Measurements from ENCODE around the gene PCDHGA12. TPM values are rescaled to one million over a fixed set of nuclear protein-coding genes. Genes with fewer than 3 reads are reported as not detected.

PCDHGA12 gene
- polyA plus RNA-seq, 5 donors: 2.3 to 4.3 (median 3.4) TPM

- no peak for DNase-seq
Measured at GRCh38 chr5:141434006-141434405, 3.7 kb downstream of the PCDHGA12 start.

- no peak for DNase-seq
Measured at GRCh38 chr5:141437221-141437620, 6.9 kb downstream of the PCDHGA12 start.

GRCh38 chr5:141439411-141440141 is 9.3 kb downstream of the PCDHGA12 start:
- DNase-seq: no peak

GRCh38 chr5:141440341-141440740 is 10.0 kb downstream of the PCDHGA12 start:
- no peak for DNase-seq

GRCh38 chr5:141441571-141442170 is 11.4 kb downstream of the PCDHGA12 start:
- DNase-seq: no peak

GRCh38 chr5:141465351-141465750 is 35.0 kb downstream of the PCDHGA12 start:
- no peak for DNase-seq

- peak; percentile 88 to 91 for DNase-seq
Measured at GRCh38 chr5:141475625-141476131, 45.4 kb downstream of the PCDHGA12 start, which contains the start of gene PCDHGC3. Gene PCDHGC3, plus strand, starts transcription at chr5:141475966. Its CDS starts 151 bp downstream, at chr5:141476117.

- peak; percentile 81 to 84 for DNase-seq
Measured at GRCh38 chr5:141476132-141476911, 46.0 kb downstream of the PCDHGA12 start.

GRCh38 chr5:141477044-141477575 is 46.8 kb downstream of the PCDHGA12 start:
- DNase-seq: no peak

- no peak for DNase-seq
Measured at GRCh38 chr5:141477815-141478214, 47.5 kb downstream of the PCDHGA12 start.

GRCh38 chr5:141478321-141478945 is 48.1 kb downstream of the PCDHGA12 start:
- DNase-seq: peak in 1 of 2 donors; percentile 42

- no peak for DNase-seq
Measured at GRCh38 chr5:141479776-141480175, 49.5 kb downstream of the PCDHGA12 start.

Other genes with a start within 250 kb of the PCDHGA12 start
- 1 to 10 TPM; 4.7 to 6.6 (median 4.9) TPM for gene PCDHB16, start 248.1 kb upstream of the PCDHGA12 start, polyA plus RNA-seq (ENCODE audit: insufficient read depth in 1 of 5, insufficient read length in 5 of 5, low replicate concordance in 1 of 5)
- 1 to 10 TPM; 3.1 to 5.6 (median 4.0) TPM for gene PCDHB9, start 243.3 kb upstream of the PCDHGA12 start, polyA plus RNA-seq (ENCODE audit: insufficient read depth in 1 of 5, insufficient read length in 5 of 5, low replicate concordance in 1 of 5)
- 1 to 10 TPM; 5.0 to 7.5 (median 6.9) TPM for gene PCDHB10, start 238.2 kb upstream of the PCDHGA12 start, polyA plus RNA-seq (ENCODE audit: insufficient read depth in 1 of 5, insufficient read length in 5 of 5, low replicate concordance in 1 of 5)
- 1 to 10 TPM; 1.7 to 4.5 (median 3.3) TPM for gene PCDHB11, start 230.9 kb upstream of the PCDHGA12 start, polyA plus RNA-seq (ENCODE audit: insufficient read depth in 1 of 5, insufficient read length in 5 of 5, low replicate concordance in 1 of 5)
- gene PCDHB12, start 221.8 kb upstream of the PCDHGA12 start, polyA plus RNA-seq (ENCODE audit: insufficient read depth in 1 of 5, insufficient read length in 5 of 5, low replicate concordance in 1 of 5): 1 to 10 TPM; 4.3 to 6.6 (median 5.4) TPM
- 1 to 10 TPM; 3.9 to 6.0 (median 5.0) TPM for gene PCDHB13, start 216.6 kb upstream of the PCDHGA12 start, polyA plus RNA-seq (ENCODE audit: insufficient read depth in 1 of 5, insufficient read length in 5 of 5, low replicate concordance in 1 of 5)
- 10 to 100 TPM in 1 of 5 donors, 1 to 10 TPM in 4; 9.1 to 10.3 (median 9.3) TPM for gene PCDHB14, start 207.2 kb upstream of the PCDHGA12 start, polyA plus RNA-seq (ENCODE audit: insufficient read depth in 1 of 5, insufficient read length in 5 of 5, low replicate concordance in 1 of 5)
- 10 to 100 TPM in 3 of 5 donors, 1 to 10 TPM in 2; 9.4 to 13.2 (median 10.2) TPM for gene PCDHB15, start 185.1 kb upstream of the PCDHGA12 start, polyA plus RNA-seq (ENCODE audit: insufficient read depth in 1 of 5, insufficient read length in 5 of 5, low replicate concordance in 1 of 5)
- under 1 TPM; 0.08 to 0.26 (median 0.17) TPM for gene SLC25A2, start 126.5 kb upstream of the PCDHGA12 start, polyA plus RNA-seq (ENCODE audit: insufficient read depth in 1 of 5, insufficient read length in 5 of 5, low replicate concordance in 1 of 5)
- gene TAF7, start 109.7 kb upstream of the PCDHGA12 start, polyA plus RNA-seq (ENCODE audit: insufficient read depth in 1 of 5, insufficient read length in 5 of 5, low replicate concordance in 1 of 5): 100 to 1,000 TPM; 124 to 151 (median 140) TPM
- 1 to 10 TPM in 1 of 5 donors, under 1 TPM in 4; 0.50 to 1.0 (median 0.72) TPM for gene PCDHGA1, start 100.0 kb upstream of the PCDHGA12 start, polyA plus RNA-seq (ENCODE audit: insufficient read depth in 1 of 5, insufficient read length in 5 of 5, low replicate concordance in 1 of 5)
- 1 to 10 TPM; 3.0 to 7.3 (median 4.2) TPM for gene PCDHGA2, start 91.7 kb upstream of the PCDHGA12 start, polyA plus RNA-seq (ENCODE audit: insufficient read depth in 1 of 5, insufficient read length in 5 of 5, low replicate concordance in 1 of 5)
- gene PCDHGA3, start 86.7 kb upstream of the PCDHGA12 start, polyA plus RNA-seq (ENCODE audit: insufficient read depth in 1 of 5, insufficient read length in 5 of 5, low replicate concordance in 1 of 5): 1 to 10 TPM; 2.0 to 3.9 (median 2.8) TPM
- gene PCDHGB1, start 80.4 kb upstream of the PCDHGA12 start, polyA plus RNA-seq (ENCODE audit: insufficient read depth in 1 of 5, insufficient read length in 5 of 5, low replicate concordance in 1 of 5): 1 to 10 TPM; 1.2 to 1.7 (median 1.7) TPM
- gene PCDHGA4, start 75.5 kb upstream of the PCDHGA12 start, polyA plus RNA-seq (ENCODE audit: insufficient read depth in 1 of 5, insufficient read length in 5 of 5, low replicate concordance in 1 of 5): 1 to 10 TPM; 1.9 to 3.3 (median 2.4) TPM
- gene PCDHGB2, start 70.5 kb upstream of the PCDHGA12 start, polyA plus RNA-seq (ENCODE audit: insufficient read depth in 1 of 5, insufficient read length in 5 of 5, low replicate concordance in 1 of 5): 1 to 10 TPM; 4.0 to 6.0 (median 4.3) TPM
- gene PCDHGA5, start 66.3 kb upstream of the PCDHGA12 start, polyA plus RNA-seq (ENCODE audit: insufficient read depth in 1 of 5, insufficient read length in 5 of 5, low replicate concordance in 1 of 5): 1 to 10 TPM; 2.7 to 4.5 (median 3.7) TPM
- 1 to 10 TPM; 2.0 to 3.0 (median 2.5) TPM for gene PCDHGB3, start 60.3 kb upstream of the PCDHGA12 start, polyA plus RNA-seq (ENCODE audit: insufficient read depth in 1 of 5, insufficient read length in 5 of 5, low replicate concordance in 1 of 5)
- gene PCDHGA6, start 56.6 kb upstream of the PCDHGA12 start, polyA plus RNA-seq (ENCODE audit: insufficient read depth in 1 of 5, insufficient read length in 5 of 5, low replicate concordance in 1 of 5): 1 to 10 TPM; 4.2 to 6.1 (median 4.6) TPM
- 1 to 10 TPM; 1.7 to 2.1 (median 1.9) TPM for gene PCDHGA7, start 47.8 kb upstream of the PCDHGA12 start, polyA plus RNA-seq (ENCODE audit: insufficient read depth in 1 of 5, insufficient read length in 5 of 5, low replicate concordance in 1 of 5)
- gene PCDHGB4, start 42.8 kb upstream of the PCDHGA12 start, polyA plus RNA-seq (ENCODE audit: insufficient read depth in 1 of 5, insufficient read length in 5 of 5, low replicate concordance in 1 of 5): 1 to 10 TPM; 3.1 to 5.0 (median 4.2) TPM
- gene PCDHGA8, start 37.9 kb upstream of the PCDHGA12 start, polyA plus RNA-seq (ENCODE audit: insufficient read depth in 1 of 5, insufficient read length in 5 of 5, low replicate concordance in 1 of 5): 1 to 10 TPM in 1 of 5 donors, under 1 TPM in 4; 0.50 to 1.1 (median 0.74) TPM
- gene PCDHGB5, start 32.6 kb upstream of the PCDHGA12 start, polyA plus RNA-seq (ENCODE audit: insufficient read depth in 1 of 5, insufficient read length in 5 of 5, low replicate concordance in 1 of 5): 1 to 10 TPM; 6.8 to 8.5 (median 7.7) TPM
- gene PCDHGA9, start 27.7 kb upstream of the PCDHGA12 start, polyA plus RNA-seq (ENCODE audit: insufficient read depth in 1 of 5, insufficient read length in 5 of 5, low replicate concordance in 1 of 5): 1 to 10 TPM; 4.4 to 8.3 (median 5.7) TPM
- gene PCDHGB6, start 22.5 kb upstream of the PCDHGA12 start, polyA plus RNA-seq (ENCODE audit: insufficient read depth in 1 of 5, insufficient read length in 5 of 5, low replicate concordance in 1 of 5): 1 to 10 TPM; 6.4 to 9.3 (median 7.8) TPM
- gene PCDHGA10, start 17.5 kb upstream of the PCDHGA12 start, polyA plus RNA-seq (ENCODE audit: insufficient read depth in 1 of 5, insufficient read length in 5 of 5, low replicate concordance in 1 of 5): 1 to 10 TPM; 4.2 to 5.4 (median 4.5) TPM
- 10 to 100 TPM; 13.1 to 15.2 (median 13.9) TPM for gene PCDHGB7, start 12.8 kb upstream of the PCDHGA12 start, polyA plus RNA-seq (ENCODE audit: insufficient read depth in 1 of 5, insufficient read length in 5 of 5, low replicate concordance in 1 of 5)
- gene PCDHGA11, start 9.5 kb upstream of the PCDHGA12 start, polyA plus RNA-seq (ENCODE audit: insufficient read depth in 1 of 5, insufficient read length in 5 of 5, low replicate concordance in 1 of 5): 1 to 10 TPM; 2.7 to 4.4 (median 3.2) TPM
- 100 to 1,000 TPM; 102 to 151 (median 113) TPM for gene PCDHGC3, start 45.5 kb downstream of the PCDHGA12 start, polyA plus RNA-seq (ENCODE audit: insufficient read depth in 1 of 5, insufficient read length in 5 of 5, low replicate concordance in 1 of 5)
- gene PCDHGC4, start 54.5 kb downstream of the PCDHGA12 start, polyA plus RNA-seq (ENCODE audit: insufficient read depth in 1 of 5, insufficient read length in 5 of 5, low replicate concordance in 1 of 5): 1 to 10 TPM; 1.5 to 2.7 (median 1.7) TPM
- 1 to 10 TPM in 2 of 5 donors, under 1 TPM in 3; 0.76 to 1.2 (median 0.85) TPM for gene PCDHGC5, start 58.6 kb downstream of the PCDHGA12 start, polyA plus RNA-seq (ENCODE audit: insufficient read depth in 1 of 5, insufficient read length in 5 of 5, low replicate concordance in 1 of 5)
- gene DIAPH1, start 188.5 kb downstream of the PCDHGA12 start, polyA plus RNA-seq (ENCODE audit: insufficient read depth in 1 of 5, insufficient read length in 5 of 5, low replicate concordance in 1 of 5): 10 to 100 TPM; 43.3 to 54.3 (median 47.7) TPM
- 100 to 1,000 TPM in 4 of 5 donors, 10 to 100 TPM in 1; 95.5 to 120 (median 106) TPM for gene HDAC3, start 206.3 kb downstream of the PCDHGA12 start, polyA plus RNA-seq (ENCODE audit: insufficient read depth in 1 of 5, insufficient read length in 5 of 5, low replicate concordance in 1 of 5)
- gene RELL2, start 206.5 kb downstream of the PCDHGA12 start, polyA plus RNA-seq (ENCODE audit: insufficient read depth in 1 of 5, insufficient read length in 5 of 5, low replicate concordance in 1 of 5): under 1 TPM; 0.16 to 0.58 (median 0.37) TPM
- gene FCHSD1, start 220.9 kb downstream of the PCDHGA12 start, polyA plus RNA-seq (ENCODE audit: insufficient read depth in 1 of 5, insufficient read length in 5 of 5, low replicate concordance in 1 of 5): 10 to 100 TPM; 18.7 to 26.5 (median 19.1) TPM